OCI-LY1 (cell line): ENCODE results near the gene SLAMF1.

Source experiments
- H2AFZ ChIP-seq: fragments of 200-600 bp; sonication (generic), shearing (Covaris generic); 2 replicates; pipeline ENCODE4 v1.6.0; 2014; ENCODE audit warnings: antibody characterized with exemption, mild to moderate bottlenecking, low read length
- H3F3A ChIP-seq: fragments of 200-600 bp; sonication (generic), shearing (Covaris generic); 2 replicates; pipeline ENCODE4 v1.6.0; 2014; ENCODE audit warnings: mild to moderate bottlenecking, antibody characterized with exemption, low read length, moderate library complexity; ENCODE audit not compliant: insufficient read depth
- H3K27ac ChIP-seq: fragments of 200-600 bp; sonication (generic); 2 replicates; pipeline ENCODE4 v1.5.1; 2014; ENCODE audit warnings: low read length, mixed run types, mild to moderate bottlenecking, low read depth; ENCODE audit not compliant: poor library complexity, severe bottlenecking
- H3K27me3 ChIP-seq: fragments of 200-600 bp; sonication (generic); 2 replicates; pipeline ENCODE4 v1.6.0; 2014; ENCODE audit warnings: antibody characterized with exemption, mild to moderate bottlenecking, low read length, moderate library complexity; ENCODE audit not compliant: insufficient read depth
- H3K36me3 ChIP-seq: fragments of 200-600 bp; sonication (generic); 2 replicates; pipeline ENCODE4 v1.6.1; 2014; ENCODE audit warnings: mild to moderate bottlenecking, antibody characterized with exemption, low read length, moderate library complexity, mixed read lengths; ENCODE audit not compliant: insufficient read depth
- H3K4me1 ChIP-seq: fragments of 200-600 bp; sonication (generic); 2 replicates; pipeline ENCODE4 v1.5.1; 2014; ENCODE audit warnings: mild to moderate bottlenecking, low read length, moderate library complexity; ENCODE audit not compliant: insufficient read depth, severe bottlenecking
- H3K4me2 ChIP-seq: fragments of 200-600 bp; sonication (generic), shearing (Covaris generic); 2 replicates; pipeline ENCODE4 v1.6.1; 2014; ENCODE audit warnings: low read length
- H3K4me3 ChIP-seq: fragments of 200-600 bp; sonication (generic); 2 replicates; pipeline ENCODE4 v1.5.1; 2014; ENCODE audit warnings: low read length, low read depth, mild to moderate bottlenecking, mixed read lengths; ENCODE audit not compliant: poor library complexity, severe bottlenecking
- H3K79me2 ChIP-seq: fragments of 200-600 bp; shearing (Covaris generic); 2 replicates; pipeline ENCODE4 v1.6.1; 2016; ENCODE audit warnings: mixed run types, low read length, mixed read lengths; ENCODE audit not compliant: insufficient read depth
- H3K9ac ChIP-seq: fragments of 200-600 bp; sonication (generic), shearing (Covaris generic); 2 replicates; pipeline ENCODE4 v1.6.1; 2014; ENCODE audit warnings: mild to moderate bottlenecking, low read length, mixed read lengths
- H3K9me2 ChIP-seq: fragments of 200-600 bp; sonication (generic), shearing (Covaris generic); 2 replicates; pipeline ENCODE4 v1.6.1; 2014; ENCODE audit warnings: low read depth, mild to moderate bottlenecking, low read length, mixed read lengths
- H3K9me3 ChIP-seq: fragments of 200-600 bp; shearing (Covaris generic); 2 replicates; pipeline ENCODE4 v1.6.1; 2014; ENCODE audit warnings: low read length, mixed read lengths
- H4K20me1 ChIP-seq: fragments of 200-600 bp; sonication (generic), shearing (Covaris generic); 2 replicates; pipeline ENCODE4 v1.6.0; 2016; ENCODE audit warnings: mild to moderate bottlenecking, low read length; ENCODE audit not compliant: insufficient read depth
- EZH2 ChIP-seq: fragments of 200-600 bp; sonication (generic), shearing (Covaris generic); IDR thresholded peaks from 2 replicates; pipeline ENCODE4 v1.8.0; 2017; ENCODE audit warnings: borderline replicate concordance, mixed run types, mild to moderate bottlenecking, antibody characterized with exemption, low read length, moderate library complexity, mixed read lengths
- TF ChIP-seq, protein P1 (sequence below): fragments of 200-600 bp; sonication (generic), shearing (Covaris generic); IDR thresholded peaks from 2 replicates; pipeline ENCODE4 v1.5.1; 2017; ENCODE audit warnings: mild to moderate bottlenecking, antibody characterized with exemption, low read length, moderate library complexity, mixed read lengths

The SLAMF1 gene

DNA sequence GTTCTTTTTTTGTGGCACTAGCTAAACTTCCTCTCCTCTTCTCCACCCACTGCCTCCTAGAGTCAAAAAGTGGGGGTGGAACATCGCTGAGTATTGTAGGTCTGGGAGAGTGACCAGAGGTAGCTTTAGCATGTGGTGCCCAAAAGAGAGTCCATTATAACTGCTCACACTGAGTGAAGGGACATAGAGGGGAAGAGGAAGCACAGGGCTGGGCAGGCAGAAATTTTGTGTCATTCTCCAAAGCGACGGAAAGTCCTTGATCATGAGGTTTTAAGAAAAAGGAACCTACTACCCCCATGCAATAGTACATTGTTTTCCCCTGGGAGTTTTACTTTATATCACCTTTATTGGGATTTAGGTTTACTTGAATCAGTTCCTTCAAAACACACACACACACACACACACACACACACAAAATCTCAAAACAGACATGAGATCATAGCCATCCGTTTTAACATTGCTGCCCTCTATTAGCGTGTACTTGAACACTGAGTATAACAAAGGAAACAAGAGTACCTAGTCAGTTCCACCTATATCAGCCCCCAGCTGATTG is 71.7 kb downstream of the SLAMF1 start:
- peaks cover 60% of the 10 kb centered on the region for H3K4me1 ChIP-seq
- no peaks in the 10 kb centered on the region for H3K36me3 ChIP-seq
- H4K20me1 ChIP-seq: no peaks in the 10 kb centered on the region
- H3K9me3 ChIP-seq: no peaks in the 10 kb centered on the region
- H3K27ac ChIP-seq: peak overlapping the region; percentile 77
- H2AFZ ChIP-seq: no peak overlapping the region
- no peaks in the 10 kb centered on the region for H3K9me2 ChIP-seq
- H3K4me2 ChIP-seq: peak overlapping the region; percentile 87
- H3K4me3 ChIP-seq: peak overlapping the region; percentile 67
- no peaks in the 10 kb centered on the region for H3F3A ChIP-seq
- peak overlapping the region; percentile 15; the same call in 1 of the 2 replicates for H3K9ac ChIP-seq
- H3K79me2 ChIP-seq: peaks cover 10% of the 10 kb centered on the region; the same call in 1 of the 2 replicates
- H3K27me3 ChIP-seq: no peaks in the 10 kb centered on the region
- TF ChIP-seq, protein P1, sequence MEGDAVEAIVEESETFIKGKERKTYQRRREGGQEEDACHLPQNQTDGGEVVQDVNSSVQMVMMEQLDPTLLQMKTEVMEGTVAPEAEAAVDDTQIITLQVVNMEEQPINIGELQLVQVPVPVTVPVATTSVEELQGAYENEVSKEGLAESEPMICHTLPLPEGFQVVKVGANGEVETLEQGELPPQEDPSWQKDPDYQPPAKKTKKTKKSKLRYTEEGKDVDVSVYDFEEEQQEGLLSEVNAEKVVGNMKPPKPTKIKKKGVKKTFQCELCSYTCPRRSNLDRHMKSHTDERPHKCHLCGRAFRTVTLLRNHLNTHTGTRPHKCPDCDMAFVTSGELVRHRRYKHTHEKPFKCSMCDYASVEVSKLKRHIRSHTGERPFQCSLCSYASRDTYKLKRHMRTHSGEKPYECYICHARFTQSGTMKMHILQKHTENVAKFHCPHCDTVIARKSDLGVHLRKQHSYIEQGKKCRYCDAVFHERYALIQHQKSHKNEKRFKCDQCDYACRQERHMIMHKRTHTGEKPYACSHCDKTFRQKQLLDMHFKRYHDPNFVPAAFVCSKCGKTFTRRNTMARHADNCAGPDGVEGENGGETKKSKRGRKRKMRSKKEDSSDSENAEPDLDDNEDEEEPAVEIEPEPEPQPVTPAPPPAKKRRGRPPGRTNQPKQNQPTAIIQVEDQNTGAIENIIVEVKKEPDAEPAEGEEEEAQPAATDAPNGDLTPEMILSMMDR: no peak
- TF ChIP-seq EZH2: no peak

DNA sequence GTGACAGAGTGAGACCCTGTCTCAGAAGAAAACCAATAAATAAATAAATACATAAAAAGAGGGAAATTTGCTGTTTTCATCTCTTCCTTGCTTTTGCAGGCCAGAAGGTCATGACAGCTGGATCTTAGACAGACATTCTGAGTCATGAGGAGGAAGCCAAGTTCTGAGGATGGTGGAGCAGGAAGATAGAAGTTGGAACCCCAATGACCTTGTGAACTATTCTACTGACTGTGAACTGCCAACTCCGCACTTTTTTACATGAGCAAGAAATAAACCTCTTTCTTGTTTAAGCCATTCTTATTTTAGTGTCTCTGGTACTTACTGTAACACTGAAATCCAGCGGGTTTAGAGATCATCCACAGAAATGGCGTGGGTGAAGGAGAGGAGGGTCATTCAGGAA is 76.0 kb downstream of the SLAMF1 start:
- H3K4me2 ChIP-seq: no peak overlapping the region
- TF ChIP-seq EZH2: no peak
- TF ChIP-seq, protein P1: no peak
- peaks cover 44% of the 10 kb centered on the region for H3K4me1 ChIP-seq
- H3K27me3 ChIP-seq: no peaks in the 10 kb centered on the region
- no peak overlapping the region for H3K4me3 ChIP-seq
- H3F3A ChIP-seq: no peaks in the 10 kb centered on the region
- no peak overlapping the region for H2AFZ ChIP-seq
- no peaks in the 10 kb centered on the region for H3K9me3 ChIP-seq
- no peaks in the 10 kb centered on the region for H3K79me2 ChIP-seq
- no peaks in the 10 kb centered on the region for H3K36me3 ChIP-seq
- H3K9ac ChIP-seq: no peak overlapping the region
- no peaks in the 10 kb centered on the region for H3K9me2 ChIP-seq
- H3K27ac ChIP-seq: no peak overlapping the region
- H4K20me1 ChIP-seq: no peaks in the 10 kb centered on the region

DNA sequence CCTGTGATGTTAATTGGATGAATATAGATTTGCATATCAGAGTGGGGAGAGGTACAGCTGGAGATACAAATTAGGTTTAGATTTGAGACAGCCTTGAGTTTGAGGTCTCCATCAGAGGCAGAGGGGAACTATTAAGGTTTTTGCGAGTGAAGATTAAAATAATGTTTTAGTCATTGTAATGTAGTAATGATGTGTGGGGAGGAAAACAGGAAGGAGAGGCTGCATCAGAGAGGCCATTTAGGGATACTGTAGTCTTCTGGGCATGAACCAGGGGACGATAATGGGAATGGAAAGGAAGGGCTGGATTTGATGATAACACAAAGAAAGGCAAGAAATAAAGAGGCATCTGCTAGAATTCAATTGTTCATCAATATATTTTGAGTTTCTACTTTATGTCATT is 77.0 kb downstream of the SLAMF1 start:
- no peak overlapping the region for H3K4me3 ChIP-seq
- peaks cover 34% of the 10 kb centered on the region for H3K4me1 ChIP-seq
- no peak overlapping the region for H3K4me2 ChIP-seq

More for the DNA sequence above, 77.0 kb downstream of the SLAMF1 start:
- H3K27me3 ChIP-seq: no peaks in the 10 kb centered on the region
- no peaks in the 10 kb centered on the region for H3K9me3 ChIP-seq
- H3K79me2 ChIP-seq: no peaks in the 10 kb centered on the region
- TF ChIP-seq, protein P1: no peak
- TF ChIP-seq EZH2: no peak
- H3F3A ChIP-seq: no peaks in the 10 kb centered on the region
- no peak overlapping the region for H3K27ac ChIP-seq
- no peak overlapping the region for H2AFZ ChIP-seq
- no peak overlapping the region for H3K9ac ChIP-seq
- H3K9me2 ChIP-seq: no peaks in the 10 kb centered on the region
- no peaks in the 10 kb centered on the region for H4K20me1 ChIP-seq
- peaks cover 1% of the 10 kb centered on the region; the same call in 1 of the 2 replicates for H3K36me3 ChIP-seq
